Heart right ventricle (tissue), 16 donors: Measurements from ENCODE around the gene PTPRD. TPM values are rescaled to one million over a fixed set of nuclear protein-coding genes. Genes with fewer than 3 reads are reported as not detected.

Source experiments
- ATAC-seq, 8 donors: fragments of 200-7000 bp; cut with Tn5 transposase; one replicate each; pipeline ENCODE4 v1.9.1; 2020; ENCODE audit warnings: mild to moderate bottlenecking in 8 of 8, moderate library complexity in 8 of 8, moderate number of reproducible peaks in 1 of 8
- DNase-seq, 2 donors: peaks; one replicate each; pipeline ENCODE4 v3.0.0-alpha.2; 2020
- H3K27ac ChIP-seq, 10 donors: fragments of 200-600 bp; sonication (generic) in 2 of 10; one replicate each; pipeline versions ENCODE4 v1.5.0 to v1.8.0; 2020 to 2022; ENCODE audit warnings: mild to moderate bottlenecking in 3 of 10
- H3K27me3 ChIP-seq, 7 donors: fragments of 200-600 bp; one replicate each; pipeline ENCODE4 v1.8.0; 2021 to 2022; ENCODE audit warnings: mild to moderate bottlenecking in 2 of 7
- H3K36me3 ChIP-seq, 9 donors: fragments of 200-600 bp; sonication (generic) in 1 of 9; one replicate each; pipeline versions ENCODE4 v1.5.0 to v1.8.0; 2020 to 2022; ENCODE audit warnings: mild to moderate bottlenecking in 2 of 9
- H3K4me1 ChIP-seq, 9 donors: fragments of 200-600 bp; sonication (generic) in 1 of 9; one replicate each; pipeline versions ENCODE4 v1.5.0 to v1.8.0; 2020 to 2022; ENCODE audit warnings: mild to moderate bottlenecking in 4 of 9
- H3K4me3 ChIP-seq, 10 donors: fragments of 200-600 bp; sonication (generic) in 2 of 10; one replicate each; pipeline versions ENCODE4 v1.5.0 to v1.8.0; 2020 to 2022; ENCODE audit warnings: mild to moderate bottlenecking in 7 of 10, moderate library complexity in 2 of 10
- H3K9me3 ChIP-seq, 11 donors: fragments of 200-600 bp in 10 of 11; sonication (generic) in 2 of 11; one replicate each; pipeline versions ENCODE4 v1.5.0 to v1.8.0; 2013 to 2022; ENCODE audit warnings: mild to moderate bottlenecking in 2 of 11, control low read depth in 1 of 11, moderate library complexity in 1 of 11
- WGBS, 2 donors: extraction: QIAGEN DNeasy Blood & Tissue Kit; methylation state at CpG; one replicate each; pipeline ENCODE4 v1.1.7; 2013; ENCODE audit warnings: inconsistent platforms in 1 of 2; 5-methylcytosine and 5-hydroxymethylcytosine counted together
- intact Hi-C, 10 donors: fragments of 100-400 bp; cut with DNase I; formaldehyde crosslinking; loops; one replicate each; pipeline versions ENCODE4 v1.11.1 to v1.14.2; 2022
- polyA plus RNA-seq, 2 donors: library from polyadenylated mRNA; stranded (reverse); fragments of 200-250 nt; gene quantifications; one replicate each; pipeline ENCODE4 v1.2.3, GENCODE V29; 2013
- total RNA-seq, 10 donors: library from RNA; stranded (reverse); fragmentation: NEBNext Ultra II Directional in 3 of 10; extraction: Animal tissue kit (Norgen Biotek cat#: 25700) in 3 of 10; gene quantifications; one replicate each; pipeline versions ENCODE4 v1.2.1 to v1.2.4, GENCODE V29; 2021 to 2023
- TF ChIP-seq, protein P1 (sequence below), 9 donors: fragments of 200-600 bp; sonication (generic) in 2 of 9; IDR thresholded peaks; one replicate each; pipeline versions ENCODE4 v1.5.0 to v1.8.0; 2021 to 2022; ENCODE audit warnings: antibody characterized with exemption in 9 of 9, mild to moderate bottlenecking in 5 of 9, moderate library complexity in 1 of 9
- donor health status: Arrhythmogenic right ventricular cardiomyopathy.
- donor health status: ischemic (EF 13 %, LVEDD 7.1; RV severe dilation, severe dysfunction).
- donor health status: healthy with polysubstance abuse.
- donor health status: DM: no; HTN: yes; CAD: no.
- donor health status: DM: no; HTN: no; CAD: no.
- donor health status: ischemic (EF 25% LVEDD 6.9; RV normal size, moderate dysfunction).
- donor health status: ischemic (EF 25% LVEDD 5.7; RV mildly dilated, moderate dysfunction).
- donor health status: healthy.
- donor health status: DM: yes; HTN: yes; CAD: no.
- donor health status: Ischemic cardiomyopathy.
- donor health status: ischemic (EF 35%, LVEDD 5.7; RV mildly dilated, moderate dysfunction).
- donor health status: nonischemic (EF 11% LVEDD 7.7; RV severe dilation, severe dysfunction).
- donor health status: DM: yes; HTN: yes; CAD: no.
- donor health status: PGD.
- donor health status: ischemic (EF 29% LVEDD 5.4; RV normal size, mild dysfunction).
- donor health status: nonischemic (EF 23%, LVEDD 6.1; RV moderate dilation, normal function).

PTPRD gene
- total and polyA plus RNA-seq, 12 donors = 1.4 to 25.2 (median 13.0) TPM

DNA sequence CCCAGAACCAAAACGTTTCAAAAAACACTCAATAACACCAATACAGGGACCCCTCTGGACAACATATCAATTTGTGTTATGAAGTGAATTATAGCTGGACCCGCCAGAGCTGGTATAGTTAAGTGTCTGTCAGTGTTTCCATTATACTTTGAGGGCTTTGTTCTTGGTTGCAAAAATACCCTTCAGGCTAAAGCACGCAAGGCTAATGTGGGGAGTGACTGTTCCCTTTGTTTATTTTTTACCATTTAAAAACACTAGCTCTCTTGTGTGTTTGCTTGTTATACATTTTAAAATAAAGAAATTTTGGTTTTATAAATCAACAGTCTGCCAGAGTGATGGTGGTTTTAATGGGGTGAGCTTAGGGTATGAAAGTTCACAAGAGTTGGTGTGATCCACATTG is 859.5 kb downstream of the PTPRD start:
- Histone ChIP-seq H3K36me3 (no peaks in the 10 kb centered on the region), H3K4me1 (no peaks in the 10 kb centered on the region), H3K9me3 (no peaks in the 10 kb centered on the region), H3K27me3 (no peaks in the 10 kb centered on the region), H3K4me3 (no peak overlapping the region), H3K27ac (no peak overlapping the region)
- no peak for DNase-seq
- intact Hi-C loops = no loop called here
- 64 to 71% methylated on average over 3 of the region's 3 CpGs for WGBS, 2 donors
- TF ChIP-seq, protein P1, sequence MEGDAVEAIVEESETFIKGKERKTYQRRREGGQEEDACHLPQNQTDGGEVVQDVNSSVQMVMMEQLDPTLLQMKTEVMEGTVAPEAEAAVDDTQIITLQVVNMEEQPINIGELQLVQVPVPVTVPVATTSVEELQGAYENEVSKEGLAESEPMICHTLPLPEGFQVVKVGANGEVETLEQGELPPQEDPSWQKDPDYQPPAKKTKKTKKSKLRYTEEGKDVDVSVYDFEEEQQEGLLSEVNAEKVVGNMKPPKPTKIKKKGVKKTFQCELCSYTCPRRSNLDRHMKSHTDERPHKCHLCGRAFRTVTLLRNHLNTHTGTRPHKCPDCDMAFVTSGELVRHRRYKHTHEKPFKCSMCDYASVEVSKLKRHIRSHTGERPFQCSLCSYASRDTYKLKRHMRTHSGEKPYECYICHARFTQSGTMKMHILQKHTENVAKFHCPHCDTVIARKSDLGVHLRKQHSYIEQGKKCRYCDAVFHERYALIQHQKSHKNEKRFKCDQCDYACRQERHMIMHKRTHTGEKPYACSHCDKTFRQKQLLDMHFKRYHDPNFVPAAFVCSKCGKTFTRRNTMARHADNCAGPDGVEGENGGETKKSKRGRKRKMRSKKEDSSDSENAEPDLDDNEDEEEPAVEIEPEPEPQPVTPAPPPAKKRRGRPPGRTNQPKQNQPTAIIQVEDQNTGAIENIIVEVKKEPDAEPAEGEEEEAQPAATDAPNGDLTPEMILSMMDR (IDR thresholded peaks at IDR 0.05) = no peak
- ATAC-seq = no peak

DNA sequence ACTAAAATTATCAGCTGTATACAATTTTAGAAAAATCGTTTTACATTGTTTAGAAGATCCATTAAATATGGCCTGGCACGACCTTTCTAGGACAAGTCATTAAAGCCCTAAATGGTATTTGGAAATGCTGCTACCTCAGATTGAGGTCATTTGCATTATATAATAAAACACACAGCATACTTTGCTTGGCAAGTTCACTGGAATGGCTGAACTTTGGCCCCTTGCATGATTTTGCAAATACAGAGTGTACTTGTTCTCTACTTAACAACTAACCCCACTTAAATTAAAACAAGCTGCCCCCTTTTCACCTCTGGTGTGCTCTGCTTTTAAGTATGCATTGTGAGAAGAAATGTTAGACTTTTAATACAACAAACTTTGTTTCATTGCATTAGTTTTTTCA is 860.1 kb downstream of the PTPRD start:
- no peaks in the 10 kb centered on the region for H3K27me3 ChIP-seq
- H3K27ac ChIP-seq = no peak overlapping the region
- ATAC-seq (peak in 2 of 8 donors; percentile 25 to 31), DNase-seq (no peak)
- TF ChIP-seq, protein P1 (IDR thresholded peaks at IDR 0.05) = no peak
- H3K36me3 ChIP-seq = no peaks in the 10 kb centered on the region
- no peak overlapping the region for H3K4me3 ChIP-seq
- WGBS, 2 donors = 69 to 82% methylated on average over 2 of the region's 2 CpGs
- H3K4me1 ChIP-seq = no peaks in the 10 kb centered on the region
- intact Hi-C loops = no loop called here
- no peaks in the 10 kb centered on the region for H3K9me3 ChIP-seq

DNA sequence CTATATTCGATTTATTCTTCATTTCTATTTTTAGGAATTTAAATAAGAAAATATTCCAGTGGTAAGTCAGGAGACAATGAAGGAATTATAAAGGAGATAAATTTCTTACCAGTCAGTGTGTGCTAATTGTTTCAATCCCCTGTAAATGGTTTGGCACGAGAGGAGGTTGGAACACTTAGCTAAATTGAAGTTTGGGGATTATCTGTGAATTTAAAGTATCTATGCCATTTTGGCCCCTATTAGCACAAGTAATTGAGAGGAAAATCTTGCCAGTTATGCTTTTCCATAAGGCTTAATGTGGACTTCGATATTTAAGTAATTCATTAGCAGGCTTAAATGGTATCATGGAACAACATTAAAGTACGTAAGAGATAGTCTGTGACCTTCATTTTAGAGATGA is 860.8 kb downstream of the PTPRD start:
- intact Hi-C loops = no loop called here
- no peak overlapping the region for H3K4me3 ChIP-seq
- no peaks in the 10 kb centered on the region for H3K36me3 ChIP-seq
- TF ChIP-seq, protein P1 (IDR thresholded peaks at IDR 0.05) = no peak
- WGBS, 2 donors = 82 to 86% methylated on average over 4 of the region's 4 CpGs
- DNase-seq (no peak), ATAC-seq (no peak)
- no peaks in the 10 kb centered on the region for H3K27me3 ChIP-seq
- H3K27ac ChIP-seq = no peak overlapping the region
- no peaks in the 10 kb centered on the region for H3K4me1 ChIP-seq
- H3K9me3 ChIP-seq = no peaks in the 10 kb centered on the region

DNA sequence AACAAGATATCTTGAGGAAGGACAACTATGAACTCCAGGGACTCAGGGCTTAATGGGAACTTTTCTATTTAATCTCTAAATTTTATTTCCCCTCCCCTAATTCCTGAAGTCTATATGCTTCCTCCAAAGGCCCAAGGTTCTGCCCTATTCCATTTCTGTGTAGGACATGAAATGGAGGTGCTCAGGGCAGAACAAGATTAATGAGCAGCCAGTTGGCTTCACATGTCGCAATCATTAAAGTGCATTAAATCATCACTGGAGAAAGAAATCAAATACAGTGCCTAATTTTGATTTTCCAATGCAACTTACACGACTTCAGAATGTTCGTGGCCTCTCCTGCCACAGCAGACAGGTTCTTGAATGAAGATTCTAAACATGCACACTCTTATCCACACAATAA is 862.1 kb downstream of the PTPRD start:
- Histone ChIP-seq H3K4me1 (no peaks in the 10 kb centered on the region), H3K27ac (no peak overlapping the region), H3K27me3 (no peaks in the 10 kb centered on the region), H3K4me3 (no peak overlapping the region), H3K36me3 (no peaks in the 10 kb centered on the region), H3K9me3 (no peaks in the 10 kb centered on the region)
- ATAC-seq = no peak
- intact Hi-C loops = no loop called here
- 80 to 85% methylated on average over 3 of the region's 3 CpGs for WGBS, 2 donors
- TF ChIP-seq, protein P1 (IDR thresholded peaks at IDR 0.05) = no peak
- no peak for DNase-seq
